ACC112 (cell line): ENCODE measurements around the gene AUNIP.

ENCODE experiments used
- H2AFZ ChIP-seq: fragments of 200-600 bp; sonication (generic); one replicate; pipeline ENCODE4 v1.6.0; 2017; ENCODE audit warnings: antibody characterized with exemption, low read length; ENCODE audit not compliant: unreplicated experiment
- H3K27ac ChIP-seq: fragments of 200-600 bp; sonication (generic); 2 replicates; pipeline ENCODE4 v1.5.1; 2014; ENCODE audit warnings: low read depth, mild to moderate bottlenecking, antibody characterized with exemption, low read length, moderate library complexity
- H3K27me3 ChIP-seq: fragments of 200-600 bp; sonication (generic); 2 replicates; pipeline ENCODE4 v1.6.1; 2014; ENCODE audit warnings: mild to moderate bottlenecking, antibody characterized with exemption, low read length, moderate library complexity, mixed read lengths; ENCODE audit not compliant: insufficient read depth
- H3K36me3 ChIP-seq: fragments of 200-600 bp; sonication (generic); 2 replicates; pipeline ENCODE4 v1.6.1; 2016; ENCODE audit warnings: mild to moderate bottlenecking, antibody characterized with exemption, low read length, moderate library complexity, mixed read lengths; ENCODE audit not compliant: insufficient read depth
- H3K4me1 ChIP-seq: fragments of 200-600 bp; sonication (generic); one replicate; pipeline ENCODE4 v1.6.1; 2016; ENCODE audit warnings: low read length, mixed read lengths; ENCODE audit not compliant: insufficient read depth, unreplicated experiment, control insufficient read depth
- H3K4me3 ChIP-seq: fragments of 200-600 bp; sonication (generic); 2 replicates; pipeline ENCODE4 v1.5.1; 2014; ENCODE audit warnings: mild to moderate bottlenecking, low read depth, low read length
- H3K79me2 ChIP-seq: fragments of 200-600 bp; sonication (generic); one replicate; pipeline ENCODE4 v1.6.0; 2016; ENCODE audit warnings: low read length; ENCODE audit not compliant: control insufficient read depth, unreplicated experiment, insufficient read depth

Gene AUNIP

GRCh38 chr1:25828491-25828890 is 30.8 kb downstream of the AUNIP start:
- Histone ChIP-seq H3K79me2 (peaks cover under 1% of the 10 kb centered on the region), H3K4me3 (no peak overlapping the region), H3K27ac (no peak overlapping the region), H3K4me1 (no peaks in the 10 kb centered on the region), H3K36me3 (peaks cover 41% of the 10 kb centered on the region), H3K27me3 (no peaks in the 10 kb centered on the region), H2AFZ (no peak overlapping the region)

- no peak overlapping the region for H2AFZ ChIP-seq
These were observed 32.7 kb downstream of the AUNIP start for GRCh38 chr1:25826571-25826970.

GRCh38 chr1:25825605-25826004 is 33.7 kb downstream of the AUNIP start:
- Histone ChIP-seq H2AFZ (no peak overlapping the region), H3K4me3 (no peak overlapping the region), H3K36me3 (peaks cover 22% of the 10 kb centered on the region; the same call in 1 of the 2 replicates), H3K27me3 (no peaks in the 10 kb centered on the region), H3K4me1 (peaks cover 13% of the 10 kb centered on the region), H3K79me2 (peaks cover 27% of the 10 kb centered on the region), H3K27ac (no peak overlapping the region)

More at GRCh38 chr1:25826571-25826970, 32.7 kb downstream of the AUNIP start:
- no peaks in the 10 kb centered on the region for H3K27me3 ChIP-seq
- H3K27ac ChIP-seq, result no peak overlapping the region
- no peak overlapping the region for H3K4me3 ChIP-seq
- H3K36me3 ChIP-seq, result peaks cover 29% of the 10 kb centered on the region; the same call in 1 of the 2 replicates
- H3K79me2 ChIP-seq, result peaks cover 18% of the 10 kb centered on the region
- peaks cover 6% of the 10 kb centered on the region for H3K4me1 ChIP-seq

GRCh38 chr1:25821630-25822091 is 37.6 kb downstream of the AUNIP start:
- H2AFZ ChIP-seq, result no peak overlapping the region
- no peaks in the 10 kb centered on the region for H3K36me3 ChIP-seq
- H3K27ac ChIP-seq, result no peak overlapping the region
- H3K4me1 ChIP-seq, result peaks cover 29% of the 10 kb centered on the region
- H3K79me2 ChIP-seq, result peaks cover 34% of the 10 kb centered on the region
- H3K27me3 ChIP-seq, result no peaks in the 10 kb centered on the region
- H3K4me3 ChIP-seq, result peak overlapping the region; percentile 88

- Histone ChIP-seq H3K4me1 (peaks cover 29% of the 10 kb centered on the region), H2AFZ (no peak overlapping the region), H3K4me3 (peak overlapping the region; percentile 88), H3K27ac (peak overlapping the region; percentile 6; the same call in 1 of the 2 replicates), H3K27me3 (no peaks in the 10 kb centered on the region), H3K79me2 (peaks cover 34% of the 10 kb centered on the region), H3K36me3 (no peaks in the 10 kb centered on the region)
These were observed 38.2 kb downstream of the AUNIP start for GRCh38 chr1:25821112-25821476.

- Histone ChIP-seq H3K4me1 (peaks cover 29% of the 10 kb centered on the region), H3K27ac (peak overlapping the region; percentile 71), H3K36me3 (no peaks in the 10 kb centered on the region), H3K4me3 (peak overlapping the region; percentile 88), H3K79me2 (peaks cover 34% of the 10 kb centered on the region), H2AFZ (peak overlapping the region; percentile 78), H3K27me3 (no peaks in the 10 kb centered on the region)
These were observed 38.8 kb downstream of the AUNIP start for GRCh38 chr1:25820247-25821111.

GRCh38 chr1:25819491-25820246 is 39.6 kb downstream of the AUNIP start, which contains the start of gene MTFR1L:
TSS of gene MTFR1L (plus strand) at chr1:25819954. CDS start at chr1:25823105, 3,151 bp downstream.
- Histone ChIP-seq H2AFZ (peak within 1 kb of the TSS; percentile 78), H3K36me3 (no peaks in the 10 kb centered on the region), H3K27me3 (no peaks in the 10 kb centered on the region), H3K79me2 (peaks cover 34% of the 10 kb centered on the region), H3K27ac (peak within 1 kb of the TSS; percentile 71), H3K4me1 (peaks cover 29% of the 10 kb centered on the region), H3K4me3 (peak within 1 kb of the TSS; percentile 88)

GRCh38 chr1:25818569-25818968 is 40.7 kb downstream of the AUNIP start:
- Histone ChIP-seq H3K4me1 (peaks cover 29% of the 10 kb centered on the region), H3K27me3 (no peaks in the 10 kb centered on the region), H3K36me3 (no peaks in the 10 kb centered on the region), H2AFZ (no peak overlapping the region), H3K27ac (0 out of 2 replicates have a peak overlapping the region, but pooled peaks have one; percentile 2), H3K4me3 (peak overlapping the region; percentile 88), H3K79me2 (peaks cover 34% of the 10 kb centered on the region)

GRCh38 chr1:25817840-25818501 is 41.3 kb downstream of the AUNIP start:
- Histone ChIP-seq H3K4me1 (peaks cover 29% of the 10 kb centered on the region), H3K4me3 (peak overlapping the region; percentile 88; the same call in 1 of the 2 replicates), H3K36me3 (no peaks in the 10 kb centered on the region), H3K27ac (0 out of 2 replicates have a peak overlapping the region, but pooled peaks have one; percentile 2), H3K79me2 (peaks cover 29% of the 10 kb centered on the region), H2AFZ (no peak overlapping the region), H3K27me3 (no peaks in the 10 kb centered on the region)

- peaks cover 12% of the 10 kb centered on the region for H3K79me2 ChIP-seq
- H3K4me1 ChIP-seq, result peaks cover 19% of the 10 kb centered on the region
- H3K36me3 ChIP-seq, result no peaks in the 10 kb centered on the region
These were observed 43.0 kb downstream of the AUNIP start for GRCh38 chr1:25816112-25816718.

More at GRCh38 chr1:25816112-25816718, 43.0 kb downstream of the AUNIP start:
- Histone ChIP-seq H3K4me3 (no peak overlapping the region), H3K27ac (no peak overlapping the region), H3K27me3 (no peaks in the 10 kb centered on the region), H2AFZ (no peak overlapping the region)
